Hepatocyte (in vitro differentiated cells): ENCODE measurements around the gene SGO2. TPM values are rescaled to one million over a fixed set of nuclear protein-coding genes. Genes with fewer than 3 reads are reported as not detected.

ENCODE experiments used
- DNase-seq: peaks from one replicate; pipeline ENCODE4 v3.0.0-alpha.2; 2016; ENCODE audit warnings: low spot score
- H2AFZ ChIP-seq: fragments of 200-600 bp; sonication (generic); 2 replicates; pipeline ENCODE4 v1.6.0; 2016; ENCODE audit warnings: antibody characterized with exemption, mild to moderate bottlenecking
- H3K27ac ChIP-seq: fragments of 200-600 bp; sonication (generic); 2 replicates; pipeline ENCODE4 v1.5.1; 2016; ENCODE audit warnings: mild to moderate bottlenecking
- H3K27me3 ChIP-seq: fragments of 200-600 bp; sonication (generic); 2 replicates; pipeline ENCODE4 v1.6.1; 2016
- H3K36me3 ChIP-seq: fragments of 200-600 bp; sonication (generic); replicated peaks from 2 replicates; pipeline ENCODE4 v1.5.1; 2016; ENCODE audit warnings: low read depth; ENCODE audit not compliant: insufficient read depth
- H3K4me1 ChIP-seq: fragments of 200-600 bp; sonication (generic); 2 replicates; pipeline ENCODE4 v1.5.1; 2016; ENCODE audit warnings: mild to moderate bottlenecking, moderate library complexity; ENCODE audit not compliant: insufficient read depth
- H3K4me2 ChIP-seq: fragments of 200-600 bp; sonication (generic); 2 replicates; pipeline ENCODE4 v1.6.0; 2016
- H3K4me3 ChIP-seq: fragments of 200-600 bp; sonication (generic); 2 replicates; pipeline ENCODE4 v1.5.1; 2016; ENCODE audit warnings: mild to moderate bottlenecking
- H3K79me2 ChIP-seq: fragments of 200-600 bp; sonication (generic); 2 replicates; pipeline ENCODE4 v1.6.0; 2017; ENCODE audit warnings: mild to moderate bottlenecking
- H3K9me2 ChIP-seq: fragments of 200-600 bp; sonication (generic); replicated peaks from 2 replicates; pipeline ENCODE4 v1.6.0; 2017; ENCODE audit warnings: mild to moderate bottlenecking; ENCODE audit not compliant: insufficient read depth
- H3K9me3 ChIP-seq: fragments of 200-600 bp; sonication (generic); 2 replicates; pipeline ENCODE4 v1.5.1; 2016; ENCODE audit warnings: low read depth, mild to moderate bottlenecking
- H4K20me1 ChIP-seq: fragments of 200-600 bp; sonication (generic); 2 replicates; pipeline ENCODE4 v1.6.0; 2016; ENCODE audit warnings: mild to moderate bottlenecking; ENCODE audit not compliant: insufficient read depth, poor library complexity, severe bottlenecking
- CTCF ChIP-seq: fragments of 200-600 bp; sonication (generic); IDR thresholded peaks from 2 replicates; pipeline ENCODE4 v1.5.1; 2016; ENCODE audit warnings: antibody characterized with exemption, mild to moderate bottlenecking; ENCODE audit not compliant: poor library complexity
- EZH2 ChIP-seq: fragments of 200-600 bp; sonication (generic); IDR thresholded peaks from 2 replicates; pipeline ENCODE4 v1.6.1; 2016; ENCODE audit warnings: antibody characterized with exemption, mild to moderate bottlenecking, borderline replicate concordance
- EZH2phosphoT487 ChIP-seq: fragments of 200-600 bp; sonication (generic); IDR thresholded peaks from one replicate; pipeline ENCODE4 v1.6.1; 2018; ENCODE audit warnings: antibody characterized with exemption, mild to moderate bottlenecking, low read depth, moderate library complexity; ENCODE audit not compliant: unreplicated experiment, severe bottlenecking
- WGBS: methylation state at CpG from one replicate; pipeline ENCODE4 v1.1.6; 2016; ENCODE audit warnings: low lambda C conversion rate; ENCODE audit errors: missing lambda C conversion rate; 5-methylcytosine and 5-hydroxymethylcytosine counted together
- polyA plus RNA-seq: library from polyadenylated mRNA; unstranded; fragments of >200 nt; fragmentation: Nextera tagmentation; extraction: Ambion mirVana; gene quantifications from 2 replicates; pipeline ENCODE4 v1.2.1, GENCODE V29; 2016
- total RNA-seq: library from RNA; depleted of rRNA; stranded (reverse); fragments of >200 nt; gene quantifications from 2 replicates; pipeline ENCODE4 v1.2.3, GENCODE V29; 2014

The SGO2 gene
- total and polyA plus RNA-seq, 2 experiments from 2014 or later: 5.6 to 7.0 TPM

DNA sequence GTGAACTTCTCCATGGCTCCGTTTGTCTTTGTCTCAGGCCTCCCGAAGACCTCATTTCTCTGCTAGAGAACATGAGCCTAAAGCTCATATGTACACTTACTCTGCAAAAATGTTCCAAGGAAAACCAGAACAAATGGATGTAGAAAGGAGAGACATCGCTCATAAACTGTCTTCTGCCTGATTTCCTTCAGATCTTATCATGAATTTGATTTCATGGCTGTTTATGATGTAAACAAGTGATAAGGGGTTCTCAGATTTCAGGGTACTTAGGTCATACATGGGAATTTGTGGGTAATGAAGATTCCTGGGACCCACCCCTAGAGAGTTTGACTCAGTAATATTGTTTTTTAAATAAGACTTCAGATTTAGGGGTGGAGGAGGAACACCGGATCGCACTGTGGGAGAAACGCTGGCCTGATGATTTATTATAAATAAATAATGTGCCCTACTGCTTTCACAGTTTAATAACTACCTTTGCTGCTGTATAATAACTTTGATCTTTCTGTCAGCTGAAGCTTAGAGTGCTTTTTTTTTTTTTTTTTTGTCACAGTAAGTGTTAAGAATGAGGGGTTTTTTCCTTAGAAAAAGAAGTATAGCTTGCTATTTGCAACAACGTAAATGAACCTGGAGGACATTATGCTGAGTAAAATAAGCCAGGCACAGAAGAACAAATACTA, 74.7 kb downstream of the SGO2 start:
- Histone ChIP-seq H3K4me3 (no peak overlapping the region), H3K9me3 (no peaks in the 10 kb centered on the region), H3K9me2 (no peaks in the 10 kb centered on the region), H4K20me1 (no peaks in the 10 kb centered on the region), H3K27me3 (no peaks in the 10 kb centered on the region), H3K27ac (peak overlapping the region; percentile 1), H3K4me2 (no peak overlapping the region), H3K79me2 (no peaks in the 10 kb centered on the region), H3K4me1 (peaks cover 7% of the 10 kb centered on the region), H2AFZ (no peak overlapping the region), H3K36me3 (no peaks in the 10 kb centered on the region)
- TF ChIP-seq CTCF: no peak
- no peak for TF ChIP-seq EZH2
- no peak for TF ChIP-seq EZH2phosphoT487
- WGBS: 37% methylated on average over 7 of the region's 7 CpGs
- no peak for DNase-seq

- Histone ChIP-seq H3K4me2 (no peak overlapping the region), H3K9me3 (no peaks in the 10 kb centered on the region), H3K4me3 (no peak overlapping the region), H3K79me2 (no peaks in the 10 kb centered on the region), H3K9me2 (no peaks in the 10 kb centered on the region), H3K27me3 (no peaks in the 10 kb centered on the region), H2AFZ (no peak overlapping the region), H3K36me3 (no peaks in the 10 kb centered on the region), H3K4me1 (peaks cover 4% of the 10 kb centered on the region), H4K20me1 (no peaks in the 10 kb centered on the region), H3K27ac (no peak overlapping the region)
- 97% methylated on average over 4 of the region's 4 CpGs for WGBS
- no peak for DNase-seq
- no peak for TF ChIP-seq EZH2
- TF ChIP-seq EZH2phosphoT487: no peak
- no peak for TF ChIP-seq CTCF
Measured at GRCh38 chr2:200602584-200602983, 76.6 kb downstream of the SGO2 start.

GRCh38 chr2:200603972-200604371, 78.0 kb downstream of the SGO2 start:
- Histone ChIP-seq H3K9me2 (no peaks in the 10 kb centered on the region), H3K27me3 (no peaks in the 10 kb centered on the region), H2AFZ (no peak overlapping the region), H4K20me1 (no peaks in the 10 kb centered on the region), H3K4me2 (no peak overlapping the region), H3K4me3 (no peak overlapping the region), H3K36me3 (no peaks in the 10 kb centered on the region), H3K9me3 (no peaks in the 10 kb centered on the region), H3K4me1 (peaks cover 4% of the 10 kb centered on the region), H3K27ac (peak overlapping the region; percentile 53), H3K79me2 (no peaks in the 10 kb centered on the region)
- peak; percentile 42 for DNase-seq
- TF ChIP-seq EZH2: no peak
- TF ChIP-seq CTCF: no peak
- TF ChIP-seq EZH2phosphoT487: no peak
- 85% methylated on average over 3 of the region's 3 CpGs for WGBS
